HS-27A (cell line): Measurements from ENCODE around the gene FFAR1.

Source experiments
- DNase-seq: peaks from one replicate; pipeline ENCODE4 v3.0.0-alpha.2; 2012; ENCODE audit warnings: low read depth, missing footprints

FFAR1 gene

DNA sequence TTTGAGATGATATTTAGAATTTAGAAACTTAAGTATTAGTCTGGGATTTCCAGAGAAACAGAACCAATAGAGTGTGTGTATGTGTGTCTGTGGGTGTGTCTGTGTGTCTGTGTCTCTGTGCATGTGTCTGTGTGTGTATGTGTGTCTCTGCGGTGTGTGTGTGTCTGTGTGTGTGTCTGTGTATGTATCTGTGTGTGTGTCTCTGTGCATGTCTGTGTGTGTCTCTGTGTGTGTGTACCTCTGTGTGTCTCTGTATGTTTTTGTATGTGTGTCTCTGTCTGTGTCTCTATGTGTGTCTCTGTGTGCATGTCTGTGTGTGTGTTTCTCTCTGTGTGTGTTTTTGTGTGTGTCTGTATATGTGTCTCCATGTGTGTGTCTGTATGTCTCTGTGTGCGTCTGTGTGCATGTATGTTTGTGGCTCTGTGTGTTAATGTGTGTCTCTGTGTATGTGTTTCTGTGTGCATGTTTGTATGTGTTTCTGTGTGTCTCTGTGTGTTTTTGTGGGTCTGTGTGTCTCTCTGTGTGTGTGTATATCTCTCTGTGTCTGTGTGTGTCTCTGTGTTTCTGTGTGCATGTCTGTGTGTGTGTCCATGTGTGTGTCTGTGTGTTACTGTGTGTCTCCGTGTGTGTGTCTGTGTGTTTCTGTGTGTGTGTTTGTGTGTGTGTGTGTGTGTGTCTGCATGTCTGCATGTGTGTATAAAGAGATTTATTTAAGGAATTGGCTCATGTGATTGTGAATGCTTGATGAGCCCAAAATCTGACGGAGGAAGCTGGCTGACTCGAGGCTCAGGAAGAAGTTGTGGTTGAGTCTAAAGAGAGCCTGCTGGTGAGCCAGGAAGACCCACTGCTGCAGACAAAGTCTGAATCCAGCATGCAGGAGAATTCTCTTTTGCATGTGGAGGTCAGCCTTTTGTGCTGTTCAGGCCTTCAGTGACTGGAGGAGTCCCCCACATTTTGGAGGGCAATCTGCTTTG lies 45.3 kb downstream of the FFAR1 start:
- DNase-seq = no peak

- DNase-seq = no peak
Observed at GRCh38 chr19:35395382-35396199, 47.9 kb downstream of the FFAR1 start.

DNA sequence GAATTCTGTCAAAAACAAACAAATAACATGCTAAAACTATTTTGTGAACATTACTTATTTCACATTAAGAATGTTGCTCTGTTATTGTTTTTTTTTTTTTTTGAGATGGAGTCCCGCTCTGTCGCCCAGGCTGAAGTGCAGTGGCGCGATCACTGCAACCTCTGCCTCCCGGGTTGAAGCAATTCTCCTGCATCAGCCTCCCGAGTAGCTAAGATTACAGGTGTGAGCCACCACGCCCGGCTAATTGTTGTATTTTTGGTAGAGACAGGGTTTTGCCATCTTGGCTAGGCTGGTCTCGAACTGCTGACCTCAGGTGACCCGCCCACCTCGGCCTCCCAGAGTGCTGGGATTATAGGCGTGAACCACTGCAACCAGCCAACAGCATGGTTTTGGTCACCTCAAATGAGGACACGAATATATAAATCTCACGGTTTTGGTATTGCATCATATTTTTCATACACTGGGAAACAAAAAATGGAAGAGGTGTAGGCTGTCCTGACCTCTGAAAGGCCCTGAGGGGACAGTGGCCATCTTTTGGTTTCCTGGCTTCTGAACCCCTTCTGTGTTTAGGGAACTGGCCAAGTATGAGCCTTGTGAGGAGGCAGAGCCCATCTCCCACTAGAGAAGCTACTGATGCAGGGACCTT lies 48.7 kb downstream of the FFAR1 start:
- DNase-seq = no peak

- no peak for DNase-seq
Observed at GRCh38 chr19:35397064-35397463, 49.4 kb downstream of the FFAR1 start.
